GM06990 (cell line): Measurements from ENCODE around the gene GDF10.

Source experiments
- DNase-seq: peaks from one replicate; pipeline ENCODE4 v3.0.0-alpha.2; 2011; ENCODE audit not compliant: insufficient read length; ENCODE audit errors: extremely low read depth
- H3K27me3 ChIP-seq: replicated peaks from 2 replicates; pipeline ENCODE4 v1.6.0; 2011; ENCODE audit warnings: low read length; ENCODE audit not compliant: control insufficient read depth, insufficient read depth
- H3K36me3 ChIP-seq: 2 replicates; pipeline ENCODE4 v1.5.1; 2011; ENCODE audit warnings: low read length; ENCODE audit not compliant: control insufficient read depth, insufficient read depth
- H3K4me3 ChIP-seq: replicated peaks from 2 replicates; pipeline ENCODE4 v1.5.1; 2011; ENCODE audit warnings: low read depth, mild to moderate bottlenecking, control low read depth, low read length
- TF ChIP-seq, protein P1 (sequence below): IDR thresholded peaks from 2 replicates; pipeline ENCODE4 v1.5.1; 2011; ENCODE audit warnings: low read length, control low read depth, mild to moderate bottlenecking, inconsistent platforms; ENCODE audit not compliant: insufficient read depth, poor library complexity, severe bottlenecking

GDF10 gene

DNA sequence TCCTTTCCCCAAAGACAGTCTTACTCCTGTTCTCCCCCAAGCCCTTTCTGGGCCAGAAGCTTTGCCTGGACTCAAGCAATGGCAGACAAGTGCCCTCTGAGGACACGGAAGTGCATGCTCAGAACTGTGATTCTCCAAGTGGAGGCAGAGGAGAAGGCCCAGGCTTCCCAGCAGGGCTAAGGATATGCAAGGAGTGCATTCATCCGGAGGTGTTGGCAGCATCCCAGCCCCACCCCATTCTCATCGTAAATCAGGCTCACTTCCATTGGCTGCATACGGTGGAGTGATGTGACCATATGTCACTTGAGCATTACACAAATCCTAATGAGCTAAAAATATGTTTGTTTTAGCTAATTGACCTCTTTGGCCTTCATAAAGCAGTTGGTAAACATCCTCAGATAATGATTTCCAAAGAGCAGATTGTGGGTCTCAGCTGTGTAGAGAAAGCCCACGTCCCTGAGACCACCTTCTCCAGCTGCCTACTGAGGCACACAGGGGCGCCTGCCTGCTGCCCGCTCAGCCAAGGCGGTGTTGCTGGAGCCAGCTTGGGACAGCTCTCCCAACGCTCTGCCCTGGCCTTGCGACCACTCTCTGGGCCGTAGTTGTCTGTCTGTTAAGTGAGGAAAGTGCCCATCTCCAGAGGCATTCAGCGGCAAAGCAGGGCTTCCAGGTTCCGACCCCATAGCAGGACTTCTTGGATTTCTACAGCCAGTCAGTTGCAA is 46.7 kb downstream of the GDF10 start:
- Histone ChIP-seq H3K4me3 (no peak overlapping the region), H3K27me3 (no peaks in the 10 kb centered on the region; the same call in 1 of the 2 replicates), H3K36me3 (no peaks in the 10 kb centered on the region)
- TF ChIP-seq, protein P1, sequence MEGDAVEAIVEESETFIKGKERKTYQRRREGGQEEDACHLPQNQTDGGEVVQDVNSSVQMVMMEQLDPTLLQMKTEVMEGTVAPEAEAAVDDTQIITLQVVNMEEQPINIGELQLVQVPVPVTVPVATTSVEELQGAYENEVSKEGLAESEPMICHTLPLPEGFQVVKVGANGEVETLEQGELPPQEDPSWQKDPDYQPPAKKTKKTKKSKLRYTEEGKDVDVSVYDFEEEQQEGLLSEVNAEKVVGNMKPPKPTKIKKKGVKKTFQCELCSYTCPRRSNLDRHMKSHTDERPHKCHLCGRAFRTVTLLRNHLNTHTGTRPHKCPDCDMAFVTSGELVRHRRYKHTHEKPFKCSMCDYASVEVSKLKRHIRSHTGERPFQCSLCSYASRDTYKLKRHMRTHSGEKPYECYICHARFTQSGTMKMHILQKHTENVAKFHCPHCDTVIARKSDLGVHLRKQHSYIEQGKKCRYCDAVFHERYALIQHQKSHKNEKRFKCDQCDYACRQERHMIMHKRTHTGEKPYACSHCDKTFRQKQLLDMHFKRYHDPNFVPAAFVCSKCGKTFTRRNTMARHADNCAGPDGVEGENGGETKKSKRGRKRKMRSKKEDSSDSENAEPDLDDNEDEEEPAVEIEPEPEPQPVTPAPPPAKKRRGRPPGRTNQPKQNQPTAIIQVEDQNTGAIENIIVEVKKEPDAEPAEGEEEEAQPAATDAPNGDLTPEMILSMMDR, result no peak
- no peak for DNase-seq

DNA sequence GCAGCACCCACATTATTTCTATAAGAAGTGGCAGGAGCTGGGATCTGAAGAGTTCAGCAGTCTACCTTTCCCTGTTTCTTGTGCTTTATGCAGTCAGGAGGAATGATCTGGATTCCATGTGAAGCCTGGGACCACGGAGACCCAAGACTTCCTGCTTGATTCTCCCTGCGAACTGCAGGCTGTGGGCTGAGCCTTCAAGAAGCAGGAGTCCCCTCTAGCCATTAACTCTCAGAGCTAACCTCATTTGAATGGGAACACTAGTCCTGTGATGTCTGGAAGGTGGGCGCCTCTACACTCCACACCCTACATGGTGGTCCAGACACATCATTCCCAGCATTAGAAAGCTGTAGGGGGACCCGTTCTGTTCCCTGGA is 47.3 kb downstream of the GDF10 start:
- Histone ChIP-seq H3K4me3 (no peak overlapping the region), H3K27me3 (no peaks in the 10 kb centered on the region; the same call in 1 of the 2 replicates), H3K36me3 (no peaks in the 10 kb centered on the region)
- TF ChIP-seq, protein P1, result no peak
- DNase-seq, result no peak

DNA sequence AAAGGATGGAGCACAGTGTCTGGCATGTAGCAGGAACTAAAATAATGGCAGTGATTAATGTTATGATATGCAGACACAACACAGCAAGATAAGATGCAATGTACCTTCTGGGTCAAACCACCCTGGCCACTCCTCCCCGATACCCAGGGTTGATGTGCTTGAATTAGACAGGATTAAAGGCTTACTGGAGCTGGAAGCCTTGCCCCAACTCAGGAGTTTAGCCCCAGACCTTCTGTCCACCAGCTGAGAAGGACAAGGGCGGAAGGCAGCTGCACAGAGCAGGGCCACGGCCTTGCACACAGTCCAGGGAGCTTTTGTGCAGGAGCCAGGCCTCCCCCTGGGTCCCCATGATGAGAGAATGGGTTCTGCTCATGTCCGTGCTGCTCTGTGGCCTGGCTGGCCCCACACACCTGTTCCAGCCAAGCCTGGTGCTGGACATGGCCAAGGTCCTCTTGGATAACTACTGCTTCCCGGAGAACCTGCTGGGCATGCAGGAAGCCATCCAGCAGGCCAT is 48.2 kb downstream of the GDF10 start, which contains the start of gene RBP3:
Gene RBP3 (plus strand): TSS at position 226 of the 514 bp plus-strand sequence. CDS start 122 bp downstream, at position 348.
- Histone ChIP-seq H3K27me3 (no peaks in the 10 kb centered on the region; the same call in none of the 2 replicates), H3K4me3 (no peak within 1 kb of the TSS), H3K36me3 (no peaks in the 10 kb centered on the region)
- TF ChIP-seq, protein P1, result no peak
- no peak for DNase-seq

DNA sequence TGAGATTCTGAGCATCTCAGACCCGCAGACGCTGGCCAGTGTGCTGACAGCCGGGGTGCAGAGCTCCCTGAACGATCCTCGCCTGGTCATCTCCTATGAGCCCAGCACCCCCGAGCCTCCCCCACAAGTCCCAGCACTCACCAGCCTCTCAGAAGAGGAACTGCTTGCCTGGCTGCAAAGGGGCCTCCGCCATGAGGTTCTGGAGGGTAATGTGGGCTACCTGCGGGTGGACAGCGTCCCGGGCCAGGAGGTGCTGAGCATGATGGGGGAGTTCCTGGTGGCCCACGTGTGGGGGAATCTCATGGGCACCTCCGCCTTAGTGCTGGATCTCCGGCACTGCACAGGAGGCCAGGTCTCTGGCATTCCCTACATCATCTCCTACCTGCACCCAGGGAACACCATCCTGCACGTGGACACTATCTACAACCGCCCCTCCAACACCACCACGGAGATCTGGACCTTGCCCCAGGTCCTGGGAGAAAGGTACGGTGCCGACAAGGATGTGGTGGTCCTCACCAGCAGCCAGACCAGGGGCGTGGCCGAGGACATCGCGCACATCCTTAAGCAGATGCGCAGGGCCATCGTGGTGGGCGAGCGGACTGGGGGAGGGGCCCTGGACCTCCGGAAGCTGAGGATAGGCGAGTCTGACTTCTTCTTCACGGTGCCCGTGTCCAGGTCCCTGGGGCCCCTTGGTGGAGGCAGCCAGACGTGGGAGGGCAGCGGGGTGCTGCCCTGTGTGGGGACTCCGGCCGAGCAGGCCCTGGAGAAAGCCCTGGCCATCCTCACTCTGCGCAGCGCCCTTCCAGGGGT is 48.9 kb downstream of the GDF10 start:
- no peak overlapping the region for H3K4me3 ChIP-seq
- no peak for DNase-seq
- TF ChIP-seq, protein P1, result no peak

DNA sequence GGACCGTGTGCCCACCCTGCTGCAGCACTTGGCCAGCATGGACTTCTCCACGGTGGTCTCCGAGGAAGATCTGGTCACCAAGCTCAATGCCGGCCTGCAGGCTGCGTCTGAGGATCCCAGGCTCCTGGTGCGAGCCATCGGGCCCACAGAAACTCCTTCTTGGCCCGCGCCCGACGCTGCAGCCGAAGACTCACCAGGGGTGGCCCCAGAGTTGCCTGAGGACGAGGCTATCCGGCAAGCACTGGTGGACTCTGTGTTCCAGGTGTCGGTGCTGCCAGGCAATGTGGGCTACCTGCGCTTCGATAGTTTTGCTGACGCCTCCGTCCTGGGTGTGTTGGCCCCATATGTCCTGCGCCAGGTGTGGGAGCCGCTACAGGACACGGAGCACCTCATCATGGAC is 49.5 kb downstream of the GDF10 start:
- TF ChIP-seq, protein P1, result no peak
- no peak for DNase-seq
- no peaks in the 10 kb centered on the region; the same call in none of the 2 replicates for H3K27me3 ChIP-seq

More for the DNA sequence above, 48.9 kb downstream of the GDF10 start:
- no peaks in the 10 kb centered on the region; the same call in none of the 2 replicates for H3K27me3 ChIP-seq
- H3K36me3 ChIP-seq, result no peaks in the 10 kb centered on the region

More for the DNA sequence above, 49.5 kb downstream of the GDF10 start:
- Histone ChIP-seq H3K36me3 (no peaks in the 10 kb centered on the region), H3K4me3 (no peak overlapping the region)
